Urothelium cell line (cell line): ENCODE measurements around the gene SEPTIN2.
"Not testable (repeated sequence)": the region's sequence is repeated elsewhere in the genome, so short reads cannot be mapped to it uniquely, and the experiment has no call there.

Experiments used
- DNase-seq: peaks from one replicate; pipeline ENCODE4 v3.0.0; 2011; ENCODE audit warnings: low spot score, mixed read lengths
- FAIRE-seq: peaks from 2 replicates; lab custom pipeline; 2011; peaks lifted over from hg19 to GRCh38; lab: Jason Lieb, UNC

The SEPTIN2 gene

GRCh38 chr2:241313543-241314095 lies 2.1 kb upstream of the SEPTIN2 start:
- FAIRE-seq (no peak), DNase-seq (no peak)

- DNase-seq (no peak), FAIRE-seq (no peak)
Measured at GRCh38 chr2:241314226-241315092, 1.3 kb upstream of the SEPTIN2 start.

DNA sequence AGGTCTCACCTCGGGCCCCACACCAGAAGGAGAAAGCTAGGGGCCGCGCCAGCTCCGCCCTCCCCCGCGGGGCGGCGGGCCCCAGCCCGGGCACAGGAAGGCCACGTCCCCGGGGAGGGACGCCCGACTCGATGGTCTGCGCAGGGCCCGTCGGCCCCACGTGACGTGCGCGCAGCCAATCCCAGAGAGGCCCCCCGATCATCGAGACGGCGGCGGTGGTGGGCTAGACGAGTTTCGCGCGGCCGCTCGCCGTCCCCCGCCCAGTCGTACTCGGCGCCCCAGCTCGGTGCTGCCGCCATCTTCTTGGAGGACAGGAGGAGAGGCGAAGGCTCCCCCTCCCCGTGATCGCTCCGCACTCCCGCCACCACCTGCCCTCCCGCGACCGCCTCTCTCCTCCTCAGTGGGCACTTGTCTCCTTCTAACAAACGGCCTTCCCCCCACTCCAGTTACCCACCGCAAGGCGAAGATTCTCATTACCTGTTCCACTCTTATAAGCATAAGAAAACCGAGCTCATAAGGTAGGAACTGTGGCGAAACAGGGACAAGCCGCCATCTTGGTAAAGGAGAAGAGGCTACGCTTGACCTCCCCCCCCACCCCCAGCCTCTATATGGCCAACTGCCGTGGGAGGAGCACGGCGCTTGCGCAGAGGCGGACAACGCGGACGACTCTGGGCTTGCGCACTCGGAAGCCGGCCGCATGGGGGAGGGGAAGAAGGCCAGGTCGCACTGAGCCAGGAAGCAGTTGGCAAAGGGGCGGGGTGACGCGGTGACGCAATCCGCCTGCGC lies 439 bp upstream of the SEPTIN2 start, which contains the start of gene HDLBP:
Gene HDLBP (minus strand): TSS at position 580 of the 786 bp plus-strand sequence. CDS start 48,803 bp downstream, outside the sequence.
- peak; percentile 99 for DNase-seq
- FAIRE-seq: peak; percentile 61

DNA sequence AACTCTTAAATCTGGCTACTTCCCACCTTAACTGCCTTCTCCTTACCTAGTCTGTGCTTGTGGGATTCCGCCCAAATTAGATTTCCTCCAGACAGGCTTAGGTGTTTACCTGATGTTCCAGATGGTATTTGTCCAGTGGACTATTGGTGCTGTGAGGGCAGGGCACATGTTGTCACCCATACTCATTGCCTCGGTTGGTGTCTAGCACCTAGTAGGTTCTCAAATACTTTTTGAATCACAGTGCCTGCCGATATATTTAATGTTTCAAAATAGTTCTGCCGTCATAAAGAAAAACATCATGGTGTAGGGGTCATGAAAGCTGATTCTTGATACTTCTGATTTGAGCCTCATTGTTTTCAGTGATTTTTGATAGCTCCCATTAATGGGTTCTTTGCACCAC lies 1.1 kb downstream of the SEPTIN2 start:
- no peak for FAIRE-seq
- no peak for DNase-seq

DNA sequence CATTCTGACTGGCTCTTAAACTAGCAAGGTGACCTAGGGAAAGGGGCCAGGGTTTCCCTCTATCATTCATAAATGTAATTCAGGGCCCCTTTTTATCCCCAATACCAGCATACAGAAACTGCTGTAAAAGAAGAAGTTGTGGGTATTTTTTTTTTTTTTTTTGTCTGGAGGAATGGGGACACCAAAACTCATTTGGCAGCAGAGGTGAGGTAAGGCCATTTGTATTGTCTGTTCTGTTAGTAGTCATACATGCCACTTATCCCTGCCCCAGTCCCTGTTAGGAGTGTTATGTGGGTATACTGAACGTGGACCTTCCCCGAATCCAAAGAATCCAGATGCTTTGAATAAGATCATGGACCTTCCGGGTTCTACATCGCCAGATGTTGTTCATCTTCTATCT lies 1.7 kb downstream of the SEPTIN2 start:
- FAIRE-seq (no peak), DNase-seq (no peak)

DNA sequence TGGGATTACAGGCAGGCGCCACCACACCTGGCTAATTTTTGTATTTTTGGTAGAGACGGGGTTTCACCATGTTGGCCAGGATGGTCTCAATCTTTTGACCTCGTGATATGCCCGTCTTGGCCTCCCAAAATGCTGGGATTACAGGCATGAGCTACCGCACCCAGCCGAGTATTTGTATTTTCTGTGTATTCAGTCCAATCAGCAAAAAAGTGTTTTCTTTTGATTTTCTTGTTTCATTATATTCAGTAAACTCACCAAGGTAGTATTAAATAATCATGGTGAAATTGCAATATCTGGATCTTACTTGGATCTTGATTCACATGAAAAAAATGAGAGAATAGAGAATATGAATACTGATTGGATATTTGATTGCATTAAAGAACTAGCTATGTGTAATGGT lies 3.1 kb downstream of the SEPTIN2 start:
- not testable (repeated sequence) for FAIRE-seq, DNase-seq

- FAIRE-seq (no peak), DNase-seq (no peak)
Measured at GRCh38 chr2:241320394-241320793, 4.7 kb downstream of the SEPTIN2 start.

DNA sequence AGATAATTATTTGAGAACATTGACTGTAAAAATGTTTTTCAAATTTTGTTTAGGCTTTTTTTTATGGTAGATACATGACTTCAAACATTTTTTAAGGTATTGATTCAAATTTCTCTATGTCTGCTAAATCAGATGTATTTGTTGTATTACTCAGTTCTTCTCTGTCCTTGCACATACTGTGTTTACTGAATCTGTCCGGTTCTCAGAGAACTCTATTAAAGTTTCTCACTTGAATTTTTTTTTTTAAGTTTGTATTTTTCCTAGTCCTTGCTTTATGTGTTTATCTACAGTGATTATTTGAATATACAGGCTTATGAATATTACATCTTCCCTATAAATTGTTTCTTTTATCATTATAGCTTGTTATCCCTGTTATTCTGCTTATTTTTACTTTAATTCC lies 5.3 kb downstream of the SEPTIN2 start:
- DNase-seq: no peak

GRCh38 chr2:241321886-241322285 lies 6.2 kb downstream of the SEPTIN2 start:
- DNase-seq (no peak), FAIRE-seq (no peak)

More for the DNA sequence above, 5.3 kb downstream of the SEPTIN2 start:
- no peak for FAIRE-seq

GRCh38 chr2:241323778-241324177 lies 8.1 kb downstream of the SEPTIN2 start:
- no peak for FAIRE-seq
- no peak for DNase-seq

GRCh38 chr2:241324775-241325174 lies 9.1 kb downstream of the SEPTIN2 start:
- FAIRE-seq (no peak), DNase-seq (no peak)

DNA sequence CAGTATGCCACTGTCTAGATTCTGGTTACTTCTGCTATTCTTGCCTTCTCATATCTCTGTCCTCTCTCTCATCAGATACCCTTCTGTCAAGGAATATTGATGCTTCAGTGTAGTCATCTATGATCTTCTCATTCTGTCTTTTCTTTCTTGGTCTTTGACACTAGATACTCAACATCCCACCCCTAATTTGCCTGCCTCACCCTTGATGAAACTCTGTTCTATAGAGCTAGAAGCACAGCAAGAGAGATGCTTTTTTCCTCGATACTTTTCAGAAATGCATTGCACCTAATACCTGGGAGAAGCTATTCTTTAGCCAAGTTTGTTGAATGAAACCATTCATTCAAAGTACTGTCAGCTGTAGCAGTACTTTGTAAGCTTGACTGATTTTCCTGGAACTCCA lies 9.5 kb downstream of the SEPTIN2 start:
- DNase-seq (no peak), FAIRE-seq (no peak)

DNA sequence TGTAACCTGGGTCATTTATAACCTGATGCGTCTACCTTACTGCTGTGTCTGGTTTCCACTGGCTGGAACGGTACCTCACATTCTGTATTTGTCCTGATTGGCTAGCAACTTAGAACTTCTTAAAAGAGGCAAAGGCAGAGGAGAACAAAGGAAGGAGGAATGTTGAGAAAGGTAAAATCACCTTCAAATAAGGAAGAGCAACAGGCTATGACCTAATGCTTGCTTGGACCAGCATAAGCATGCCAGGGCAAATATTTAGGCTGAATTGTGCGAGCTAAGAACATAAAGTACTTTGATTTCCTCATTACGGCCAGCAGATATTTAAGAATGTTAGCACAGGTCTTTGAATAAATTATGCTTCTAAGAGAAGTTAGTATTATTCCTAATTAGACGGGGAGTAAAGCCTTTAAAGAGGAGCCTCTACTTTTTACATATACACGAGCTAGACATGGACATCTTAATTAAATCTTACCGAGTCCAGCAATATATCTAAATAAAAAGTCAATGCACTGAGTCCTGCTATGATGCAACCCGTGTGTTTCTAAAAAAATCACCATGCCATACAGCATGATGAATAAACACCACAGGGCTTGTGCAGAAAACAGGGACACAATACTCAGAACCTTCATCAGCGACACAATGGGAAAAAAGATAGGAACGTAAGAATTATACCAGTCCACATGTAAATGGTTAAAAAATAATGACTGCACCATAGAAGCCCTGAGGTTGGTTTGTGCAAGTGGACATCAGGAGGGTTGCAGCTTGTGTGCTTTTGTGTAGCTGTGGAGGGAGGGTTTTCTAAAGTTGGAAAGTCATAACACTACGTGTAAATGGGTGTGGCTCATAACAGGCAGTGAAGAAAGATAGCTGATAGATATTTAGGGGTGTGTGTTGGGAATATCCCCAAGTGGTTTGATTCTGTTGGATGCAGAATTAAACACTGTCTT lies 14.2 kb downstream of the SEPTIN2 start:
- FAIRE-seq (no peak), DNase-seq (no peak)

DNA sequence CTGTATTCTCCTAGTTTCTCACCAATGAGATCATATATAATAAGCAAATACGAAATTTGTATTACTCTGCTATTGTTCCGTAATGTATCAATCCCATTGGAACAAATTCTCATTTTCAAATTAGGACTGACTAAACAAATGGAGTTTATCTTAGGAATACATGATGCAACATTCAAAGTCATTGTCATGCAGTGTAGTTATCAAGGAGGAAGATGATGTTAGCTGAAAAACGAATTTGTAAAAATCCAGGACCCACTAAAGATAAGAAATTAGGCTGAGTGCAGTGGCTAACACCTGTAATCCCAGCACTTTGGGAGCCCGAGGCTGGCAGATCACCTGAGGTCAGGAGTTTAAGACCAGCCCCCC lies 14.9 kb downstream of the SEPTIN2 start:
- no peak for DNase-seq
- FAIRE-seq: no peak

- no peak for DNase-seq
- no peak for FAIRE-seq
Measured at GRCh38 chr2:241334813-241335212, 19.1 kb downstream of the SEPTIN2 start.

- FAIRE-seq (no peak), DNase-seq (no peak)
Measured at GRCh38 chr2:241339839-241340630, 24.3 kb downstream of the SEPTIN2 start.

- DNase-seq: no peak
- FAIRE-seq: no peak
Measured at GRCh38 chr2:241340631-241341163, 25.0 kb downstream of the SEPTIN2 start.

GRCh38 chr2:241344925-241345651 lies 29.4 kb downstream of the SEPTIN2 start:
- DNase-seq (no peak), FAIRE-seq (no peak)

- no peak for DNase-seq
- no peak for FAIRE-seq
Measured at GRCh38 chr2:241349941-241350340, 34.2 kb downstream of the SEPTIN2 start.
